Mucosa of descending colon (tissue), 3 donors: ENCODE measurements around the gene TENM4. TPM values are rescaled to one million over a fixed set of nuclear protein-coding genes. Genes with fewer than 3 reads are reported as not detected.
"Not testable (repeated sequence)": the region's sequence is repeated elsewhere in the genome, so short reads cannot be mapped to it uniquely, and the experiment has no call there.

Experiments
- ATAC-seq: fragments of 200-7000 bp; cut with Tn5 transposase; one replicate; pipeline ENCODE4 v1.9.1; 2020; ENCODE audit warnings: mild to moderate bottlenecking, moderate library complexity
- DNase-seq, 3 donors: peaks; one replicate each; pipeline ENCODE4 v3.0.0-alpha.2; 2020
- H3K36me3 ChIP-seq: fragments of 200-600 bp; one replicate; pipeline ENCODE4 v1.8.0; 2021; ENCODE audit warnings: low read depth, mild to moderate bottlenecking
- H3K4me1 ChIP-seq: fragments of 200-600 bp; one replicate; pipeline ENCODE4 v1.8.0; 2021; ENCODE audit warnings: low read depth, mild to moderate bottlenecking
- H3K4me3 ChIP-seq: fragments of 200-600 bp; one replicate; pipeline ENCODE4 v1.8.0; 2021; ENCODE audit warnings: mild to moderate bottlenecking
- H3K9me3 ChIP-seq: fragments of 200-600 bp; one replicate; pipeline ENCODE4 v1.8.0; 2021; ENCODE audit warnings: mild to moderate bottlenecking
- intact Hi-C, 2 donors: fragments of 100-400 bp; cut with DNase I in 1 of 2; cut with micrococcal nuclease in 1 of 2; formaldehyde crosslinking; loops; one replicate each; pipeline versions ENCODE4 v1.11.0 to v1.11.1; 2022; cut with DNase I, micrococcal nuclease
- total RNA-seq, 3 donors: library from RNA; stranded (reverse); fragmentation: NEBNext Ultra II Directional in 2 of 3; extraction: Animal tissue kit (Norgen Biotek cat#: 25700) in 2 of 3; gene quantifications; one replicate each; pipeline versions ENCODE4 v1.2.1 to v1.2.4, GENCODE V29; 2021 to 2023
- TF ChIP-seq, protein P1 (sequence below): fragments of 200-600 bp; IDR thresholded peaks from one replicate; pipeline ENCODE4 v1.8.0; 2022; ENCODE audit warnings: antibody characterized with exemption, mild to moderate bottlenecking
- donor health status: DM: no; HTN: no; CAD: no; lungs with moderate emphysema.
- donor health status: DM: no; HTN: no; CAD: no.
- donor health status: DM: no; HTN: yes; CAD: no.

Gene TENM4
- total RNA-seq, 3 donors from 2014 or later, result 0.70 to 1.6 (median 1.2) TPM

DNA sequence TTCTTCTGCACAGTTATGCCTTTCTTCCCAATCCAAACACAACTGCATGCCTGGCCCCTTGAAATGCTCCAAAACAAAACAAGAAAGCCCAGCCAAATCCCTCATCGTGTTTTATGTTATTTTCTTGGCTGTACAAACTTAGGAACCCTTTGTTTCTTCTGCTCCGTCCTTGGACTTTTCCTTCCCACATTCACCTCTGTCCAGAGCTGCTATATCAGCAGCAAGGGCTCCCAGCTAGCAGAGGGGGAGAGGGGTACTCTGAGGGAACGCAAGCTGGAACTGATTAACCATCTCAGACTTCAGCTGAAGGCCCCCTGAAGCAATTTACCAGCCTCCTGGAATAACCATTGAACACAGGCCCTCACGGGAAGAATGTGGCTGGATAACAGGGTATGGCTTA, 214.7 kb downstream of the TENM4 start:
- H3K9me3 ChIP-seq, result no peaks in the 10 kb centered on the region
- DNase-seq (no peak), ATAC-seq (no peak)
- intact Hi-C loops, result no loop called here
- no peak overlapping the region for H3K4me3 ChIP-seq
- no peaks in the 10 kb centered on the region for H3K4me1 ChIP-seq
- TF ChIP-seq, protein P1, sequence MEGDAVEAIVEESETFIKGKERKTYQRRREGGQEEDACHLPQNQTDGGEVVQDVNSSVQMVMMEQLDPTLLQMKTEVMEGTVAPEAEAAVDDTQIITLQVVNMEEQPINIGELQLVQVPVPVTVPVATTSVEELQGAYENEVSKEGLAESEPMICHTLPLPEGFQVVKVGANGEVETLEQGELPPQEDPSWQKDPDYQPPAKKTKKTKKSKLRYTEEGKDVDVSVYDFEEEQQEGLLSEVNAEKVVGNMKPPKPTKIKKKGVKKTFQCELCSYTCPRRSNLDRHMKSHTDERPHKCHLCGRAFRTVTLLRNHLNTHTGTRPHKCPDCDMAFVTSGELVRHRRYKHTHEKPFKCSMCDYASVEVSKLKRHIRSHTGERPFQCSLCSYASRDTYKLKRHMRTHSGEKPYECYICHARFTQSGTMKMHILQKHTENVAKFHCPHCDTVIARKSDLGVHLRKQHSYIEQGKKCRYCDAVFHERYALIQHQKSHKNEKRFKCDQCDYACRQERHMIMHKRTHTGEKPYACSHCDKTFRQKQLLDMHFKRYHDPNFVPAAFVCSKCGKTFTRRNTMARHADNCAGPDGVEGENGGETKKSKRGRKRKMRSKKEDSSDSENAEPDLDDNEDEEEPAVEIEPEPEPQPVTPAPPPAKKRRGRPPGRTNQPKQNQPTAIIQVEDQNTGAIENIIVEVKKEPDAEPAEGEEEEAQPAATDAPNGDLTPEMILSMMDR, result no peak
- H3K36me3 ChIP-seq, result no peaks in the 10 kb centered on the region

DNA sequence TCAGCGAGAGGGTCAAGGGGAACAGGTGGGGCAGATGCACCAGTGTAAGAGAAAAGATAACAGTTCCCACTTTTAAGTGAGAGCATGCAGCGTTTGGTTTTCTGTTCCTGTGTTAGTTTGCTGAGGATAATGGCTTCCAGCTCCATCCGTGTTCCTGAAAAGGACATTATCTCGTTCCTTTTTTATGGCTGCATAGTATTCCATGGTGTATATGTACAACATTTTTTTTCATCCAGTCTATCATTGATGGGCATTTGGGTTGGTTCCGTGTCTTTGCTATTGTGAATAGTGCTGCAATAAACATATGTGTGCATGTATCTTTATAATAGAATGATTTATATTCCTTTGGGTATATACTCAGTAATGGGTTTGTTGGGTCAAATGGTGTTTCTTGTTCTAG, 218.7 kb downstream of the TENM4 start:
- ATAC-seq, intact Hi-C loops, H3K9me3 ChIP-seq, H3K4me1 ChIP-seq, H3K4me3 ChIP-seq, DNase-seq, H3K36me3 ChIP-seq: not testable (repeated sequence)

DNA sequence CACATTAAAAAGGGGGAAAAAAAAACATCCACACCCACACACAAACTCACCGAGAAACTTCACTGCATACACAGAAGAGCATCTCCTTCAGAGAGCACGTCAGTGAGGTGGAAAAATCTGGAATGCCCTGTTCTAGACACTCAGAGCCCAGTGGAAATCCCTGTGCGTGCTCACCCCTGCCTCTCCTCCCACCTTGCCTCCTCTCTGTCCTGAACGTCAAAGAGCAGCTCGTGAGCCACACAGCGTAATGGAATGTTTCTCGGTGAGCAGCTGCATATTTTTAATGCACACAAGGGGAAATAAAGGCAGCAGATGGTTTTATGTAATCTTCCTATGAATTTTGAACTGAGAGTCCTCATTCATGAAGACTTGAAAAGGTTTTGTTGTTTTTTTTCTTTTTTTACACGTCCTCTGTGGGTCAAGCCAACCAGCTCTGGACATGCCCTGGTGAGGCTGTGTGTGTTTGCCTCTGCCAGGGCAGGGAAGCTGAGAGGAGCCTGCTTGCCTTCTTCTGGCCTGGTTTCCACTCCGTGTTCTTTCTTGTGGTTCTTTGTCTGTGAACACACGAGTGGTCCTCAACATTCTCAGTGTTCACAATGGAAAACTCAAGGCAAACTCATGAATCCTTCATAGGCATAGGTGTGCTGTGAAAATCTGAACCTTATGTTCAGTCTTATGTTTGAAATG, 219.2 kb downstream of the TENM4 start:
- Histone ChIP-seq H3K9me3 (no peaks in the 10 kb centered on the region), H3K36me3 (no peaks in the 10 kb centered on the region), H3K4me1 (no peaks in the 10 kb centered on the region), H3K4me3 (no peak overlapping the region)
- intact Hi-C loops, result no loop called here
- DNase-seq, result no peak
- TF ChIP-seq, protein P1, result no peak
- ATAC-seq, result no peak

DNA sequence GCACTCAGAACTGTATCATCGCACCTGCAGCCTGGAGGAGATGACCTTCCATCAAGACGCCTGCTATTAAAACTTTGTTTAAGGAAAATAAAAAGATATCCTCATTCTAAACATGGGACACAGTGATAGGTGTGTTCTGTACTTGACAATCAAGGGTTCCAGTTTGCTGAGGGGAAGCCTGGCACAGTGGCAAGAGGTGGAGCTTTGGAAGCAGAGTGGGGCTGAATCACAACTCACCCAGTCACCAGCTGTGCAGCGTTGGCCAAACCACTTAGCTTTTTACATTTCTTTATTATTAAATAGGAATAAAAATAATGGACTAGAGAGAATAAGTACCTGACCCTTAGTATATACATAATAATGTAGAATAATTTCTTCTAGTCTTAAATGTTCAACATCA, 220.7 kb downstream of the TENM4 start:
- Histone ChIP-seq H3K36me3 (no peaks in the 10 kb centered on the region), H3K4me3 (no peak overlapping the region), H3K4me1 (no peaks in the 10 kb centered on the region), H3K9me3 (no peaks in the 10 kb centered on the region)
- DNase-seq, result no peak
- no peak for ATAC-seq
- TF ChIP-seq, protein P1, result no peak
- intact Hi-C loops, result no loop called here

DNA sequence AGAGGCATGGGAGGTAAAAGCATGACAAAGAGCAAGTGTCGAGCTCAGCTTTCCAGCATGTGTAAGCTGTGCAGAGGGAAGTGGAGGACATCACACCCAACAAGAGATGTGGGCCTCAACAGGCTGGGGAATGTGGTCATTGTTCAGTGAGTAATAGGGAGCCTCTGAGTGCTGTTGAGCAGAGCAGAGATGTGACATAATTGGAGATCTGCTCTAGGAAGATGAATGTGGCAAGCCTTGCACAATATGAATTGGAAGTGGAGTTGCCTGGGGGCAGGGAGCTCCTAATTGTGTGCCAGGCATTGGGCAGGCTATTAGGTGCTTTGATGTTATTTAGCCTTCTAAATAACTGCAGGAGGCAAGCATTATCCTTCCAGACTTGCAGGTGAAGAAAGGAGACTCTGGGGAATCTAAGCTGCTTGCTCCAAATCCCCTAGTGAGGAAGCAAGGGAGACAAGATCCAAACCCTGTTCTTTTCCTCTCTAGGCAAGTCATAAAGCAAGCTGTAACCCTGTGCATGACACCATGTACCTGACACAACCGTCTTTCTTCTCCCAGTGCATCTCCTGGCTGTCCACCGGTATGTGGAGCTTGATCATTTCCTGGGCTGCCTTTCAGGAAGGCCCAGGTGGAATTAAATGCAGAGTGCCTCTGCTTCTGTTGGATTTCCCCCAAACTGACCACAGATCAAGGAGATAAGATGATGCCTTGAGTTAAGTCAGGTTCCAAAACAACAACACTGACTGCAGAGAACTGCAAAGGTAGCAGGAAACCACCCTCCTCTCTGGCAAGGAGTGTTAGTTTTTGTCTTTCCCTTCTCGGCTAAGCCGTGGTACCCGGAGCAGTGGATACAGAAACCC, 221.4 kb downstream of the TENM4 start:
- H3K4me1 ChIP-seq, result no peaks in the 10 kb centered on the region
- no peak for ATAC-seq
- TF ChIP-seq, protein P1, result no peak
- H3K9me3 ChIP-seq, result no peaks in the 10 kb centered on the region
- H3K36me3 ChIP-seq, result no peaks in the 10 kb centered on the region
- no peak for DNase-seq
- intact Hi-C loops, result no loop called here
- H3K4me3 ChIP-seq, result no peak overlapping the region

DNA sequence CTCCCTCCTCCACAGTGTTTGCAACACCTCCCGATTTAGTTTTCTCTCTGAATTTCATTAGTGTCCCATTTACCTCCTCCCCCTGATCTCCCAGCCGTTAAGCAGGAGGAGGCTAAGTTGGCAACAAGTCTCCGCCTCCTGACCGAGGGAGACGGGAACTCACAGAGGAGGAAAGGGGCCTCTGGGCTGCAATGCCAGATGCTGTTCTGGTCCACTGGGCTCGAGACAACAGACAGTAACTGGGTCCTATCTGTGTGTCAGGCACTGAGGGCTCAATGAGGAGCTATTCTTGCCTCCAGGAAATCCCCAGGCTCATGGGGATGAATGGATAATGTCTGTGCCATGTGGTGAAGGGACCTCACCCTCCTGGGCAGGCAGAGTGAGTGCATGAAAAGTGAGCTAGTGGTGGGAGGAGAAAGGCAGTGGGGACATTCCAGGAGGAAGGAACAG, 228.1 kb downstream of the TENM4 start:
- no peak overlapping the region for H3K4me3 ChIP-seq
- DNase-seq, result no peak
- no peaks in the 10 kb centered on the region for H3K4me1 ChIP-seq
- ATAC-seq, result no peak
- H3K9me3 ChIP-seq, result no peaks in the 10 kb centered on the region
- no peaks in the 10 kb centered on the region for H3K36me3 ChIP-seq
- intact Hi-C loops, result no loop called here
- TF ChIP-seq, protein P1, result no peak
